Activated CD8-positive, alpha-beta T cell treated with anti-CD3 and anti-CD28 coated beads, Interleukin-2, amount 10 ng/mL, durations not matched to agents 7 days and 5 days (primary cell): Measurements from ENCODE around the gene NPLOC4. TPM values are rescaled to one million over a fixed set of nuclear protein-coding genes. Genes with fewer than 3 reads are reported as not detected.

Experiments used
- ATAC-seq: fragments of 150-1000 bp; cut with Tn5 transposase; one replicate; pipeline ENCODE4 v1.10.0; 2021; ENCODE audit warnings: moderate library complexity
- CTCF ChIA-PET: fragments of 350-600 bp; sonication (Branson Sonifier 250); formaldehyde crosslinking; loops from one replicate; lab custom pipeline; 2021; ENCODE audit warnings: antibody characterized with exemption; lab: Charles Lee
- POLR2A ChIA-PET: fragments of 350-600 bp; sonication (Branson Sonifier 250); formaldehyde crosslinking; loops from one replicate; lab custom pipeline; 2021; ENCODE audit warnings: antibody characterized with exemption; lab: Charles Lee
- DNase-seq: peaks from one replicate; pipeline ENCODE4 v3.0.0-alpha.2; 2020
- H3K27ac Mint-ChIP-seq: one replicate; pipeline ENCODE4 v1.8.0; 2021; ENCODE audit warnings: mild to moderate bottlenecking, mixed read lengths
- H3K27me3 Mint-ChIP-seq: one replicate; pipeline ENCODE4 v1.8.0; 2021; ENCODE audit warnings: low read depth, mixed read lengths
- H3K36me3 Mint-ChIP-seq: one replicate; pipeline ENCODE4 v1.8.0; 2021; ENCODE audit warnings: low read depth, mixed read lengths
- H3K4me1 Mint-ChIP-seq: one replicate; pipeline ENCODE4 v1.8.0; 2021; ENCODE audit warnings: low read depth, mixed read lengths
- H3K4me3 Mint-ChIP-seq: one replicate; pipeline ENCODE4 v1.8.0; 2021; ENCODE audit warnings: mild to moderate bottlenecking, mixed read lengths
- H3K9me3 Mint-ChIP-seq: one replicate; pipeline ENCODE4 v1.8.0; 2022; ENCODE audit warnings: mixed read lengths; ENCODE audit not compliant: insufficient read depth
- total RNA-seq, 2 experiments: library from RNA; stranded (reverse); gene quantifications; one replicate each; pipeline ENCODE4 v1.2.3, GENCODE V29; 2021

Gene NPLOC4
- total RNA-seq, 2 experiments from 2014 or later: 113 TPM

- POLR2A ChIA-PET: no interaction called here
- H3K9me3 Mint-ChIP-seq: no peaks in the 10 kb centered on the region
- H3K4me3 Mint-ChIP-seq: no peak overlapping the region
- ATAC-seq: no peak
- peaks cover 49% of the 10 kb centered on the region for H3K36me3 Mint-ChIP-seq
- no peaks in the 10 kb centered on the region for H3K27me3 Mint-ChIP-seq
- H3K4me1 Mint-ChIP-seq: no peaks in the 10 kb centered on the region
- H3K27ac Mint-ChIP-seq: no peak overlapping the region
- CTCF ChIA-PET: interaction anchor here (1.1 kb wide), 1 partner anchor 18 kb away, joined by 5 read pairs; no protein-coding TSS in a partner anchor
- DNase-seq: no peak
Measured at GRCh38 chr17:81582749-81583148, 54.2 kb downstream of the NPLOC4 start.

DNA sequence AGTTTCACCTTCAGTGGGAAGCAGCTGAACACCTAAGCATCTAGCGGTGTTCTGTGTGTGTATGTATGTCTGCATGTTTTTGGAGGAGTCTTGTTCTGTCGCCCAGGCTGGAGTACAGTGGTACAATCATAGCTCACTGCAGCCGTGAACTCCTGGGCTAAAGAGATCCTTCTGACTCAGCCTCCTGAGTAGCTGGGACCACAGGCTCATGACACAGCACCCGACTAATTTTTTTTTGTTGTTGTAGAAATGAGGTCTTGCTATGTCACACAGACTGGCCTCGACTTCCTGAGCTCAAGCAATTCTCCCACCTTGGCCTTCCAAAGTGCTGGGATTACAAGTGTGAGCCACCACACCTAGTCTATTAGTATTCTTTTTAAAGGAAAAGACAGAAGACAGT lies 54.6 kb downstream of the NPLOC4 start:
- H3K4me3 Mint-ChIP-seq: no peak overlapping the region
- POLR2A ChIA-PET: no interaction called here
- no peaks in the 10 kb centered on the region for H3K27me3 Mint-ChIP-seq
- ATAC-seq (no peak), DNase-seq (no peak)
- H3K9me3 Mint-ChIP-seq: no peaks in the 10 kb centered on the region
- CTCF ChIA-PET: interaction anchor here (1.1 kb wide), 1 partner anchor 18 kb away, joined by 5 read pairs; no protein-coding TSS in a partner anchor
- no peaks in the 10 kb centered on the region for H3K4me1 Mint-ChIP-seq
- peaks cover 53% of the 10 kb centered on the region for H3K36me3 Mint-ChIP-seq
- no peak overlapping the region for H3K27ac Mint-ChIP-seq

GRCh38 chr17:81581758-81582157 lies 55.2 kb downstream of the NPLOC4 start:
- CTCF ChIA-PET: no interaction called here
- no peak overlapping the region for H3K4me3 Mint-ChIP-seq
- ATAC-seq: no peak
- peaks cover 51% of the 10 kb centered on the region for H3K36me3 Mint-ChIP-seq
- no peaks in the 10 kb centered on the region for H3K27me3 Mint-ChIP-seq
- H3K4me1 Mint-ChIP-seq: no peaks in the 10 kb centered on the region
- DNase-seq: no peak
- no peak overlapping the region for H3K27ac Mint-ChIP-seq
- H3K9me3 Mint-ChIP-seq: no peaks in the 10 kb centered on the region
- POLR2A ChIA-PET: no interaction called here

- Mint-ChIP-seq H3K9me3 (no peaks in the 10 kb centered on the region), H3K4me3 (no peak overlapping the region), H3K36me3 (peaks cover 46% of the 10 kb centered on the region), H3K4me1 (no peaks in the 10 kb centered on the region), H3K27me3 (no peaks in the 10 kb centered on the region), H3K27ac (no peak overlapping the region)
- ChIA-PET CTCF (interaction anchor here (1.1 kb wide), 1 partner anchor 72 kb away, joined by 3 read pairs; no protein-coding TSS in a partner anchor), POLR2A (no interaction called here)
- ATAC-seq: no peak
- DNase-seq: no peak
Measured at GRCh38 chr17:81580481-81580880, 56.4 kb downstream of the NPLOC4 start.

- ATAC-seq (no peak), DNase-seq (no peak)
- Mint-ChIP-seq H3K4me1 (no peaks in the 10 kb centered on the region), H3K27ac (peak overlapping the region; percentile 35), H3K4me3 (no peak overlapping the region), H3K36me3 (peaks cover 42% of the 10 kb centered on the region), H3K9me3 (no peaks in the 10 kb centered on the region), H3K27me3 (no peaks in the 10 kb centered on the region)
- POLR2A ChIA-PET: no interaction called here
- CTCF ChIA-PET: interaction anchor here (1.1 kb wide), 1 partner anchor 71 kb away, joined by 3 read pairs; no protein-coding TSS in a partner anchor
Measured at GRCh38 chr17:81579821-81580321, 57.0 kb downstream of the NPLOC4 start.

DNA sequence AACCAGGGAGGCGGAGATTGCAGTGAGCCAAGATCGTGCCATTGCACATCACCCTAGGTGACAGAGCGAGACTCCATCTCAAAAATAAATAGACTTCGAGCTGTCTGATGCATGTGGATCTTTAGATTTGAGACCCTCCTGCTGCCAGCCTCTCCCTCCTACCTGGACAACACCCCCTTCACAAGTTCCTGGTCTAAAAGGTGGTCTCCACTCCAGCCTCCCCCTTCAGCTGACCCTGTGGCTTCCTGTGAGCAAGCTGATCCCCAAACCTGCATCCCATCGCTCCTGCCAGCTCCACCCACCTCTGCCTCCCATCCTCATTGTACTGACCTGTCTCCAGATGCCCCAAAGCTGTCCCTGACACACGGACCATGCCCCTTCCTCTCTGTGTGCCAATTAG lies 57.6 kb downstream of the NPLOC4 start:
- CTCF ChIA-PET: interaction anchor here (1.7 kb wide), 1 partner anchor 22 kb away, joined by 5 read pairs; no protein-coding TSS in a partner anchor
- no peaks in the 10 kb centered on the region for H3K27me3 Mint-ChIP-seq
- no peak for ATAC-seq
- no peak overlapping the region for H3K4me3 Mint-ChIP-seq
- H3K4me1 Mint-ChIP-seq: no peaks in the 10 kb centered on the region
- POLR2A ChIA-PET: no interaction called here
- H3K9me3 Mint-ChIP-seq: no peaks in the 10 kb centered on the region
- H3K27ac Mint-ChIP-seq: peak overlapping the region; percentile 19
- H3K36me3 Mint-ChIP-seq: peaks cover 38% of the 10 kb centered on the region
- no peak for DNase-seq

DNA sequence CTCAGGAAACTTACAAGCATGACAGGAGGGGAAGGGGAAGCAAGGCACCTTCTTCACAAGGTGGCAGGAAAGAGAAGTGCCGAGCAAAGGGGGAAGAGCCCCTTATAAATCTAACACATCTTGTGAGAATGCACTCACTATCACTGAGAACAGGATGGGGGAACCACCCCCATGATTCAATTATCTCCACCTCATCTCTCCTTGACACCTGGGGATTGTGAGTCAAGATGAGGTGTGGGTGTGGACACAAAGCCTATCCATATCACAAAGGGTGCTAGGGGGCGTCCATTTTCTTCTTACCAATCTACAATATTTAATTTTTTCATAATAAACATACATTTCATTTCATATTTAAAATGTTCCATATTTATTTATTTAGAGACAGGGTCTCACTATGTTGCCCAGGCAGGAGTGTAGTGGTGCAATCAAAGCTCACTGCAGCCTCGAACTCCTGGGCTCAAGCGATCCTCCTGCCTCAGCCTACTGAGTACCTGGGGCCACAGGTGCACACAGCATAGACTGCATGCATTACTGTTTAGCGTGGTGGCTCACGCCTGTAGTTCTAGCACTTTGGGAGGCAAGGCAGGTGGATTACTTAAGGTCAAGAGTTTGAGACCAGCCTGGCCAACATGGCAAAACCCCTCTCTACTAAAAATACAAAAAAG lies 58.2 kb downstream of the NPLOC4 start:
- Mint-ChIP-seq H3K36me3 (peaks cover 38% of the 10 kb centered on the region), H3K27me3 (no peaks in the 10 kb centered on the region), H3K4me3 (no peak overlapping the region), H3K9me3 (no peaks in the 10 kb centered on the region), H3K4me1 (no peaks in the 10 kb centered on the region), H3K27ac (no peak overlapping the region)
- ATAC-seq (no peak), DNase-seq (no peak)
- POLR2A ChIA-PET: no interaction called here
- CTCF ChIA-PET: interaction anchor here (1.7 kb wide), 1 partner anchor 22 kb away, joined by 5 read pairs; no protein-coding TSS in a partner anchor

GRCh38 chr17:81578038-81578441 lies 58.9 kb downstream of the NPLOC4 start:
- Mint-ChIP-seq H3K27me3 (no peaks in the 10 kb centered on the region), H3K9me3 (no peaks in the 10 kb centered on the region), H3K27ac (peak overlapping the region; percentile 8), H3K4me1 (no peaks in the 10 kb centered on the region), H3K4me3 (no peak overlapping the region), H3K36me3 (peaks cover 37% of the 10 kb centered on the region)
- ChIA-PET CTCF (interaction anchor here (1.7 kb wide), 1 partner anchor 23 kb away, joined by 5 read pairs; no protein-coding TSS in a partner anchor), POLR2A (no interaction called here)
- DNase-seq (no peak), ATAC-seq (no peak)

DNA sequence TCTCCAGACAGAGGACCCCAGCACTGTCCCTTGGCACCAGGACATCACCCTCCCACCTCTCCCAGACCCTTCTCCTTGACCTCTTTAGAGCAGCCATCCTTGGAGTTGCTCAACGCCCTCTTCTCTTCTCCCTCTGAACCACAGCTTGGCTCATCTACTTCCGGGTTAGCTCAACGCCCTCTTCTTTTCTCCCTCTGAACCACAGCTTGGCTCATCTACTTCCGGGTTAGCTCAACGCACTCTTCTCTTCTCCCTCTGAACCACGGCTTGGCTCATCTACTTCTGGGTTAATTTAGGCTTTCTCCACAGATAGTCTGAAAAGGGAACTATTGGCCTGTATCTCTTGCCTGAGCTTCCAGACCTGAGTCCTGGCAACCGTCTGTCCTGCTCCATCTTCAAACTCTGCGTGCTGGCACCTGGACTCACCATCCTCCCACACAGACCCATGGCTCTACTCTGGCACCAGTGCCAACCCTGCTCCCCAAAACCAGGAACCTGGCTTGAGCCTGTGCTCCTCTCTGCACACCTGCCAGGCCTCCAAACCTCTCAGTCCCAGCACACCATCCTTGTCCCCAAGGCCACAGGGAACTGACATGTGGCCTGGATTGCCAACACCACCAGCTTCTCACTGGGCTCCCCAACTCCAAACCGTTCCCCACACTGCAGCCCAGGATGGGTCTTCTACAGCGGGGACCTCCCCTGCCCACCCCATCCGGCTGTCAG lies 59.5 kb downstream of the NPLOC4 start:
- peak overlapping the region; percentile 35 for H3K27ac Mint-ChIP-seq
- no peak overlapping the region for H3K4me3 Mint-ChIP-seq
- CTCF ChIA-PET: interaction anchor here (1.7 kb wide), 1 partner anchor 23 kb away, joined by 5 read pairs; no protein-coding TSS in a partner anchor
- H3K4me1 Mint-ChIP-seq: no peaks in the 10 kb centered on the region
- H3K36me3 Mint-ChIP-seq: peaks cover 39% of the 10 kb centered on the region
- no peak for ATAC-seq
- no peak for DNase-seq
- POLR2A ChIA-PET: interaction anchor here (0.6 kb wide), 1 partner anchor 240 kb away, joined by 5 read pairs; no protein-coding TSS in a partner anchor
- no peaks in the 10 kb centered on the region for H3K9me3 Mint-ChIP-seq
- no peaks in the 10 kb centered on the region for H3K27me3 Mint-ChIP-seq

DNA sequence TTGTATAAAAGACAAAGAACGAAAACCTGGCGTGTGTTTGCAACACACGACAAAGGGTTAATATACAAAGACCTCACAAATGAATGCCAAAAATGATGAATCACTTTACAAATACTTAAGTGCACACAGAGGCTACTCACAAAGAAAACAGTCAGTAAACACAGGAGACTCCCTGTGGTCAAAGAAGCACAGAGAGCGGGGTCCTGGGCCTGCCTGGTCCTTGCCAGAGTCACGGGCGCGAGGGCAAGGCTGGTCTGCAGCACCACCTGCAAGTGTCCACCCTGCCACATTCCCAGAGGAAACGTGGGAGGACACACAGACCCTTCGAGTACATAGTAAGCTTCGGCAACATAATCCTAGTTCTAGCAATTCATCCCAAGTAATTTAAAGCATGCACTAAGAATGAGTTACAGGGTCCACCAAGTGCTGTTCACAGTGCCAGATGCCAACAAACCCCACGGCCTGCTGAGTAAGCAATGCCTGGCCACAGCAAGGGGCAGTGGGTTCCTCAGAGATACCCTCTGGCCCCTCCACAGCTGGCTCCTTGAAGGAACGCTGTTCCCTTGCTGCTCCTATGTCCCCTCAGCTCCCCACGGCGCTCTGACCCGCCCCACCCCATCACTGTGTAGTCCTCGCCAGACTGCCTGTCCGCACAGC lies 60.2 kb downstream of the NPLOC4 start:
- CTCF ChIA-PET: no interaction called here
- no peak for DNase-seq
- Mint-ChIP-seq H3K9me3 (no peaks in the 10 kb centered on the region), H3K4me3 (no peak overlapping the region), H3K27ac (no peak overlapping the region), H3K27me3 (no peaks in the 10 kb centered on the region), H3K36me3 (peaks cover 39% of the 10 kb centered on the region), H3K4me1 (no peaks in the 10 kb centered on the region)
- POLR2A ChIA-PET: interaction anchor here (0.6 kb wide), 1 partner anchor 239 kb away, joined by 5 read pairs; no protein-coding TSS in a partner anchor
- ATAC-seq: no peak

DNA sequence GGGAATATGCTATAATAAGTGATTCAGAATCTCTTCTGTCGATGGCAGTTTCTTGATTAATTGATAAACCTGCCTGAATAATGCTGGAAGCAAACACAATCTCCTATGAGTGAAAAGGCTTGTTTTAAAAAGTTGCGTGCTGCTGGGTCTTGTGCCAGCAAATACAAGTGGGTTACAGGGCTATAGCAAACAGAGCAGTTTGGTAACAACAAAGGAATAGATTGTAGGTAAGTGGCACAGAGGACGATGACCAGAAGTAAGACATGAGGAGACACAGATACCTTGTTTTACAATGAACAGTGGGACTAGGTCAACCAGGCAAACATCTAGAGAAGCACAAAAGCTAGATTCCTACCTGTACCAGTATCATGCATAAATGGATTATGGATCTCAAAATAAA lies 61.1 kb downstream of the NPLOC4 start:
- H3K4me1 Mint-ChIP-seq: no peaks in the 10 kb centered on the region
- POLR2A ChIA-PET: no interaction called here

More for the DNA sequence above, 61.1 kb downstream of the NPLOC4 start:
- no peaks in the 10 kb centered on the region for H3K27me3 Mint-ChIP-seq
- peaks cover 43% of the 10 kb centered on the region for H3K36me3 Mint-ChIP-seq
- CTCF ChIA-PET: interaction anchor here (0.6 kb wide), 1 partner anchor 32 kb away, joined by 4 read pairs; no protein-coding TSS in a partner anchor
- DNase-seq (no peak), ATAC-seq (no peak)
- no peak overlapping the region for H3K27ac Mint-ChIP-seq
- H3K4me3 Mint-ChIP-seq: no peak overlapping the region
- no peaks in the 10 kb centered on the region for H3K9me3 Mint-ChIP-seq
